CD4-positive, alpha-beta T cell treated with Interleukin-4 for 1 hour (primary cell): ENCODE data around the gene TMEM184A.

Source experiments
- DNase-seq, 2 donors: peaks; one replicate each; pipeline ENCODE4 v3.0.0-alpha.2; 2020 to 2022

Gene TMEM184A

DNA sequence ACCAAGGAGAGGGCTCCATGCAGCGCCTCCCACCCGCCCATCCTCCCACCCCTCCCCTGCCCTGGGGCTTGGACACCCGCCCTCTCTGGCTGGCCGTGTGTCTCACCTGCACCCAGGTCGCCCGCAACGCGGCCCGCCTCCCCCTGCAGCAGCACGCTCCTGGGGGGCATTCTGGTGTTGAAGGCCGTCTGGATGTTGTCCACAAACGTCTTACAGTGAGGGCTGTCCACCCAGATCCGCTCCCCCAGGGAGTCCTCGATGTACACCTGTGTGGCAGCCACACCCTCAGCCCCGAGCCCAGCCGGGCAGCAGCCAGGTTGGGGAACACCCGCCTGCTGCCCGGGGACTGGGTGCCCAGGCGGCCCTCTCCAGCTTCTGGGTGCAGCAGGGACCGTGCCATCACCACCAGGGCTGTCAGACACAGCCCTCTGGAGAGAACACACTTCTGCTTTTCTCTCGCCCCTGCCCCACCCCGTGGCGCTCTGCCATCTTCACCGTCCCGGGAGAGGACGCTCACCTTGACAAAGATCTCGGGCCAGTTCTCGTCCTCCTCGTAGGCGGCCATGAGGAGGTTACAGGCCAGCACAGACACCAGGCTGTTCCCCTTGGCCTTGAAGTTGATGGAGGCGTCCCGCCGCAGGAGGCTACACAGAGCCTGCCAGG, 56.5 kb downstream of the TMEM184A start:
- DNase-seq, result no peak

DNA sequence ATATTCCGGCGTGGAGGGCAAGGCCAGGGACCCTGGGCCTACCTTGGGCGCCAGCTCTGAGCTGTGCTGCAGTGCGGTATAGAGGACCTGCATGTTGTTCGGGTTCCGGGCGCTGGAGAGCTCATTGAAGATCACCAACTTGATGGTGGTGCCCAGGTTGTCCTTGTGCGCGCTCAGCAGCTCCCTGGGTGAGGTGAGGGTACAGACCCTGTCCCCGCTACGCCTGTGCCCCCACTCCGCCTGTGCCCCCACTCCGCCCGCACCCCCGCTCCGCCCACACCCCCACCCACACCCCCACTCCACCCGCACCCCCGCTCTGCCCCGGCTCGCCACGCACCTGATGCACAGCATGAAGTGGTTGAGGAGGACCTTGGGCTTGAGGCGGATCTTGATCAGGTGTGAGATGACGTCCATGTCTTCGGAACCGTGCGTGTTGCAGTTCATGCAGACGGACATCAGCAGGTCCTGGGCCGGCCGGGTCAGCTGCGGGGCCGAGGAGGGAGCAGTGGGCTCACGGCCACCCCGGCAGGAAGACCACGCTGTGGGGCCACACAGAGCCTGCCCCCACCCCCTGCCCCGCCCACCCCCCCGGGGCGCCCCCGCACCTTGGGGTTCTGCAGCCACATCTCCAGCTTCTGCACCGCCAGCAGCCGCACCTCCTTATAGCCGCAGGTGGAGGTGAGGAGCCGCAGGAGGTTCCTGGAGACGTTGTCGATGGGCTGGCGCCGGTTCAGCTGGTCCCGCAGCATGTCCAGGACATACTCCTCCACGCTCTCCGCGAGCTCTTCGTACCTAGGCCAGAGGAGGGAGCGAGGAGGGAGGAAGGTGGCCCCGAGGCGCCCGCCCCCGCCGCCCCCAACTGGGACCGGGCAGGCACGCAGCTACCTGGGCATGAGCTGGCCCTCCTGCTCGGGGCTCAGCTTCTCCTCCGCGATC, 57.4 kb downstream of the TMEM184A start:
- no peak for DNase-seq

DNA sequence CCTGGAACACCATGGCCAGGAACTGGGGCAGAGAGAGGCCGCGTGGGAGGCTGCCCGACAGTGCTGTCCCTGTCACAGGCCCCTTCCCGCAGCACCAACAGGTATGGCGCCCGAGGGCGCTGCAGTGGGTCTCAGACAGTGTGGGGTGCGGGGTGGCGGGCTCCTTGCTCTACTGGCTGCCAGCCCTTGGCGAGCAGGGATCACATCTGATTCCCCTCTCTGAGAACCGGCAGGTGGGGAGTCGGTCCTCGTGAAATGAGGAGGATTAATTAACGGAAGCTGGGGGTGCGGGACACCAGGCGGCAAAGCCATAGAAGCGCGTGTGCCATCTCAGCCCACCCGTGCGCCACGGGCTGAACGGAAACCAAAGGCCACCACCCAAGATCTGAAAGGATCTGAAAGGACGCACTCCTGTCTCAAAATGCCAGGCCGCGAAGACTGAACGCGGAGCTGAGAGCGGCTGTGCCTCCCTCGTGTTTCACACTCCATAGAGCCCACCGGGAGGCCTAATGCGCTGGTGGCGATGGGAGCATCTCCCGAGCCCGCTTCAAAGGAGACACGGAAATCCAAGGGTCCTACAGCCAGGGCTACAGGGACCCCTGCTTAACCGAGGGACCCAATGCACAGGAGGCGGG, 58.6 kb downstream of the TMEM184A start:
- DNase-seq, result no peak

DNA sequence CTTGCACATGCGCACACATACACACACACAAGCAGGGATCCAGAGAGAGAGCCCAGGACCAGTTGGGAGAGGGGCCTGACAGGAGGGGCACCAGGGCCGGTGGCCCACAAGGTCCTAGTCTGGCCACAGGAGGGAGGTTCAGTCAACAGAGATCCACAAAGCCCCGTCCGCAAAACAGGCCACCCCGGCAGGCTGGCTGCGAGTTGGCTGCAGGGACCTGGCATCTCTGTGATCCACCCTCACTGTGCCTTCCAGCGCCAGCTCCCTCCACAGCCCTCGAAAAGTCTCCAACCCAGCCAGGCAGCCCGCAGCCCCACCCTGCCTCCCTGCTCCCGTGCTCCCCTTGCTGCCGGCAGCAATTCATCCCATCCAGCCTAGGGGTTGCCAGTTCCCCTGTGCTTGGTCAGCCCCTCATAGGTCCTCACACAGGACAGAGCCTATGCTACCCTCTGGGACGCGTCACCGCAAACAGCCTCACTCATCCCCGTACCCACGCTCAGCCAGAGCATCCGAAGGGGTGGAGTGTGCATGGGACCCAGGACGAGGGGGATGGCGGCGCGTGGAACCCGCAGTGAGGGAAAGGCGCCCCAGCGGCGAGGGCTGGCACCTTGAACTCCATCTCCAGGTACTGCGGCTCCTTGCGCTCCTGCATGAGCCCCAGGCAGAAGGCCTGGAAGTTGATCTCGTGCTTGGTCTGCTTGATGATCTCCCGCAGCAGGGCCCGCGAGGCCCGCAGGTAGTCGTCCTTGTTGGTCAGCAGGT, 59.3 kb downstream of the TMEM184A start:
- DNase-seq, result no peak

DNA sequence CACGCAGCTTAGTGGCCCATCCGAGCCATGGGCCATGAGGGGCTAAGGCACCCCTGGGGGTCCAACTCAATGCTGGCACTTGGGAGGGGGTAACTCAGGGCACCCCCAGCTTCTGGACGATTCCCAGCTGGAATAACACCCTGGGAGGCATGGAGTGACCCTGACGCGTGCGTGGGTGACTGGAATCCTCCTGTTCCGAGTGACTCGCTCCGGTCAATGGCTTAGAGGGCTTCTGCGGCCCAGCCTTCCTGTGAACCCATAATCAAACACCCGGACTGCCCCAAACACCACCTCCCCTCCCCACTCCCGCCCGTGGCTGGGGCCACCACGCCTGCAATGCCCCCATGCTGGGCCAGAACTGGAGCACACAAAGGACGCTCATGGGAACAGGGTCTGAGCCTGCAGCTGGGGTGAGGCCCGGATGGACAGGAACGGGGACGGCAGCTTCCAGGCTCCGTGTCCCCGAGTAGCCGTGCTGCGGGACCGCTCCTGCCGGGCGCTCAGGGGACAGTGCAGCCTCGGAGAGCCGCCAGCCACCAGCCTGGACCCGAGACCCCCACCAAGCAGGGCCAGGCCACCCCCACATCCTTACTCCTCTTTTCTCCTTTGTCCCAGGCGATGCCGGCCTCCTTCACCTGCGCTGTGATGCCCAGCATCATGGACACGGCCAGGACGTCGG, 60.3 kb downstream of the TMEM184A start:
- DNase-seq, result no peak

DNA sequence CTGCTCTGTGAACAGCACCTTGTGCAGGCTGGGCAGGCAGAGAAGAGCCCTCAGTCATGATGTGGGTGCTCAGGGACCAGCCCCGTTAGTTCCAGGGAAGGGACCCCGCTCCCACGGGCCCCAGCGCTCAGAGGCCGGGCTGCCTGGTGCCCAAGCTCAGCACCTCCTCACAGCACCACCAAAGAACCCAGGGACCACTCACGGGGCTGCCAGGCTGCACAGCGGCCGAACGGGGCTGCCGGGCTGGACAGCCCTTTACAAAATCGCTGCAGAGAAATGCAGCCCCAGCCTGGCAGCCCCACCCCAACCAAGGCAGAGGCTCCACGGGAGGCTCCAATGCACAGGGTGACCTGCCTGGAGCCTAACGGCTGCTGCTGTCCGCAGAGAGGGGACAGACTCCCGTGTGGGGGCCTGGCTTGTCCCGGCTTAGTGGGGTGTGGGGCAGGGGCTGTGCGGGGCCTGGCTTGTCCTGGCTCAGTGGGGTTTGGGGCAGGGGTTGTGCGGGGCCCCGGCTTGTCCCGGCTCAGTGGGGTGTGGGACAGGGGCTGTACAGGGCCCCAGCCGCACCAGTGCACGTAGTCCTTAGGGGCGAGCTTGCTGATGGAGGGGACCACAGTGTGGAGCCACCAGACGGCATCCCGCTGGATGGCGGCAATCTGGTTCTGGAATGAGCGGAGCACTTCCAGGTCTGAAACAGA, 61.0 kb downstream of the TMEM184A start:
- DNase-seq, result no peak

DNA sequence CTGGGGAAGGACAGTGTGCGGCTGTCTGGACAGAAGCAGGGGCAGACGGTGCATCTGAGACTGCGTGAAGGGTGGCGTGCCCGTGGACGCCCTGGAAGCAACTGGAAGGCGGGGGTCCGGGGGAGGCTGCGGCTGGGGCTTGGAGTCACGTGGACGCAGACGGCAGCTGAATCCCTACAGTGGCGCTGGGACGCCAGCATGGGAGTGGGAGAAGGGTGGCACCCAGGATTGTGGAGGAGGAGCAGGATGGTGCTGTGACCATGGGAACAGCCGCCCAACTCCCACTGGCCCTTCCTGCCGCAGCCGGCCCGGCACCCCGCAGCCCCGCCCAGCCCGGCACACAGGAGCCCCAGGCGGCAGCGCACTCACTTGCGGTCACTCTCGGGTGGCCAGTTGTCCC, 61.6 kb downstream of the TMEM184A start:
- DNase-seq, result no peak

DNA sequence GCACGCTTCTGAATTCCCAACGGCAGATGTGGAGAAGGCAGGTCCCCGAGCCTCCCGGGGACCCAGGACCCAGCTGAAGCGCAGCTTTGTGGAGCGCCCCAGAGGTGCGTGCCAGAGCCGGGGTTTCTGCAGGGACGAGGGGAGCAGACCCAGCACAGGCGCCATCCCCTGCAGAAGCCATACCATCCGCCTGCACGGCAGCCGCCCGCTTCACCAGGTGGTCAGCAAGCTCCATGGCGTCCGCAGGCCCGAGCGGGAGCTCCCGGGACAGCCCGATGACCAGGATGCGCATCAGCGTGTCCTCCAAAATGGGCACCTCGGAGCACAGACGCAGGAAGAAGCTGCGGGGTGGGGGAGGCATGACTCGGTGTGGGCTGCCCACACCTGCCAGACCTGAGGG, 62.4 kb downstream of the TMEM184A start:
- no peak for DNase-seq

DNA sequence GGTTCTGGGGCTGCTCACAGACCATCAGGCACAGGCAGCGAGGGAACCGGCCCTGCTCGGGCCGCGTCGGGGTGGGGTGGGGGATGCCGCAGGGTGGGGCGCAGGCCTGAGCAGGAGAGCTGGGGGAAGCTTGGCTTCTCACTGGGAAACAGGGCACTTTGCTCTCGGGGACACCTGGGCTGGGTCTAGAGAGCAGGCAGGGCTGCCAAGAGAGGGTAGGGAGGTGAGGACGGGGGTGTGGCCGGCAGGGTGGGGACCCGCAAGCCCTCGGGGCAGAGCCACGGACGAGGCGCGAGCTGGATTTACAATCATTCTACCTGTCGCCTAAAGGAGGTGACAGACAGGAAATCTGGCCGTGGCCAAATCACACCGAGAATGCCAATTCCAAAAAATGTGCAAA, 62.9 kb downstream of the TMEM184A start:
- DNase-seq, result no peak

DNA sequence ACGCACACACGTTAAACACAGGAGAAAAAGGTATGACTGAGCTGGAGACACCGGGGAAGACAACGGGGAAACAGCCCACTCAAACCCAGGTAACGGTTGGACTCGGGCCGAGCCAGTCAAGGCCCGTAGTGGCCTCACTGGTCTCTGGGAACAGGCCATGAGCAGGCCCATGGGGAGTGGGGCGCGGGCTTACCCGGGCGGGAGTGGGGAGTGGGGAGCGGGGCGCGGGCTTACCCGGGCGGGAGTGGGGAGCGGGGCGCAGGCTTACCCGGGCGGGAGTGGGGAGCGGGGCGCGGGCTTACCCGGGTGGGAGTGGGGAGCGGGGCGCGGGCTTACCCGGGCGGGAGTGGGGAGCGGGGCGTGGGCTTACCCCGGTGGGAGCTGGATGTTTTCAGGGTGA, 63.4 kb downstream of the TMEM184A start:
- DNase-seq, result no peak
